Body of pancreas (tissue), 4 donors: Measurements from ENCODE around the gene KDF1.

Source experiments
- POLR2A ChIP-seq, 3 donors: fragments of 450-650 bp; IDR thresholded peaks; one replicate each; pipeline ENCODE4 v1.6.1; 2016; ENCODE audit warnings: antibody characterized with exemption in 3 of 3, mild to moderate bottlenecking in 2 of 3
- TF ChIP-seq, protein P1 (sequence below), 7 experiments: fragments of 450-650 bp in 4 of 7; fragments of 200-600 bp in 3 of 7; sonication (generic) in 3 of 7; IDR thresholded peaks; one replicate each; pipeline ENCODE4 v1.5.1; 2016 to 2019; ENCODE audit warnings: antibody characterized with exemption in 7 of 7

DNA sequence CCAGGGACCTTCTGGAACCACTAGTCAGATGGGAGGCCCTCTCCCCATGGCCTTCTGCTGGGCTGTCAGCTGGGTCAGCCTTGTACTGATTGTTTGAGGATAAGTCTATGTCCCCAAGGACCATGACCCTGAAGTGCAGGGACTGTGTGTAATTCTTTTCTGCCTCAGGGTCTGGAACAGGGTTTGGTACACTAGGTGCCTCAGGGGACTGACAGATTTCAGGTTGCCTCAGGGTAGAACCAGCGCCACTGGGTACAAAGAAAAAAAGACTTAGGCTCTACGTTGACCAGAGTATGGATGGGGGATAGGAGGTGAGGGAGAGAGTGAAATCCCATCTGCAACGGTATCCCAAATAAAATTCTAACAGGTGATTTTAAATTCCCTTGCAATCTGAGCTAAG, 3.0 kb downstream of the KDF1 start:
- TF ChIP-seq, protein P1, sequence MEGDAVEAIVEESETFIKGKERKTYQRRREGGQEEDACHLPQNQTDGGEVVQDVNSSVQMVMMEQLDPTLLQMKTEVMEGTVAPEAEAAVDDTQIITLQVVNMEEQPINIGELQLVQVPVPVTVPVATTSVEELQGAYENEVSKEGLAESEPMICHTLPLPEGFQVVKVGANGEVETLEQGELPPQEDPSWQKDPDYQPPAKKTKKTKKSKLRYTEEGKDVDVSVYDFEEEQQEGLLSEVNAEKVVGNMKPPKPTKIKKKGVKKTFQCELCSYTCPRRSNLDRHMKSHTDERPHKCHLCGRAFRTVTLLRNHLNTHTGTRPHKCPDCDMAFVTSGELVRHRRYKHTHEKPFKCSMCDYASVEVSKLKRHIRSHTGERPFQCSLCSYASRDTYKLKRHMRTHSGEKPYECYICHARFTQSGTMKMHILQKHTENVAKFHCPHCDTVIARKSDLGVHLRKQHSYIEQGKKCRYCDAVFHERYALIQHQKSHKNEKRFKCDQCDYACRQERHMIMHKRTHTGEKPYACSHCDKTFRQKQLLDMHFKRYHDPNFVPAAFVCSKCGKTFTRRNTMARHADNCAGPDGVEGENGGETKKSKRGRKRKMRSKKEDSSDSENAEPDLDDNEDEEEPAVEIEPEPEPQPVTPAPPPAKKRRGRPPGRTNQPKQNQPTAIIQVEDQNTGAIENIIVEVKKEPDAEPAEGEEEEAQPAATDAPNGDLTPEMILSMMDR (IDR thresholded peaks at IDR 0.05), result no peak
- TF ChIP-seq POLR2A (IDR thresholded peaks at IDR 0.05), result no peak
